ENCODE data around the gene DYNC1H1. TPM values are rescaled to one million over a fixed set of nuclear protein-coding genes. Genes with fewer than 3 reads are reported as not detected.

The DYNC1H1 gene
- total RNA-seq, 6 donors from 2014 or later: 352 to 556 (median 447) TPM

- H3K27me3 ChIP-seq: no peaks in the 10 kb centered on the region
- H3K9me3 ChIP-seq: no peaks in the 10 kb centered on the region
- TF ChIP-seq POLR2AphosphoS5 (IDR thresholded peaks at IDR 0.05) (no peak), EP300 (IDR thresholded peaks at IDR 0.05) (no peak), POLR2A (IDR thresholded peaks at IDR 0.05) (no peak), CTCF (IDR thresholded peaks at IDR 0.05) (no peak)
- 92 to 93% methylated on average over 12 to 14 of the region's 22 CpGs for WGBS, 2 donors
- no peaks in the 10 kb centered on the region for H3K4me1 ChIP-seq
- no peak overlapping the region for H3K27ac ChIP-seq
- no peak overlapping the region for H3K4me3 ChIP-seq
- no peak for ATAC-seq (ENCODE audit: low FRiP score in 2 of 2)
- DNase-seq: no peak
- H3K36me3 ChIP-seq: peaks cover 5 to 75% (median 41%) of the 10 kb centered on the region in 4 donors
These were observed 46.0 kb upstream of the DYNC1H1 start for GRCh38 chr14:101918065-101918989.

DNA sequence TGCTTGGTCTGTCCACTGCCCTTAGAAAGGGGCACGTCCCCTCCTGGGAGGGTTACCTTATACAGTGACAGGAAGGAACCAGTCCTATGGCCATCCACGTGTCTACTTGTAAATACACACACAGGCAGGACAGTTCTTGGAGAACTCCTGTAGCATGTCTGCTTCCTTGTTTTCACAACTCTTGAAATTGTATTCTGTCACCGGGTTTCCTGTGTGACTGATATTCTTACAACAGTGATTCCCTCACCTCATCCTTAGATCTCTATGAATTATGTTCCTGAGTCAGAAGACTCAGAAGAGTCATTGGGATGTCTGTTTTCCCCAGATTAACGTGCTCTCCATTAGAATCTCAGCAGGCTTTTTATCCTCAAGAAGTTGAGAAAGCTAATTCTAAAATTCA lies 44.1 kb upstream of the DYNC1H1 start:
- DNase-seq: no peak
- WGBS, 2 donors: 64 to 68% methylated on average over 3 to 4 of the region's 4 CpGs
- TF ChIP-seq POLR2A (IDR thresholded peaks at IDR 0.05) (no peak), CTCF (IDR thresholded peaks at IDR 0.05) (no peak), POLR2AphosphoS5 (IDR thresholded peaks at IDR 0.05) (no peak), EP300 (IDR thresholded peaks at IDR 0.05) (no peak)
- Histone ChIP-seq H3K27ac (no peak overlapping the region), H3K4me1 (no peaks in the 10 kb centered on the region), H3K27me3 (no peaks in the 10 kb centered on the region), H3K4me3 (no peak overlapping the region), H3K36me3 (peaks cover 0 to 65% (median 31%) of the 10 kb centered on the region in 4 donors), H3K9me3 (no peaks in the 10 kb centered on the region)
- ATAC-seq (ENCODE audit: low FRiP score in 2 of 2): no peak

- no peak overlapping the region for H3K4me3 ChIP-seq
- no peak for ATAC-seq (ENCODE audit: low FRiP score in 2 of 2)
- no peak for TF ChIP-seq POLR2A (IDR thresholded peaks at IDR 0.05)
- no peak for TF ChIP-seq EP300 (IDR thresholded peaks at IDR 0.05)
- no peak for TF ChIP-seq POLR2AphosphoS5 (IDR thresholded peaks at IDR 0.05)
- no peaks in the 10 kb centered on the region for H3K4me1 ChIP-seq
- no peak for DNase-seq
- H3K36me3 ChIP-seq: peaks cover 0 to 56% (median 27%) of the 10 kb centered on the region in 4 donors
- no peaks in the 10 kb centered on the region for H3K9me3 ChIP-seq
- no peaks in the 10 kb centered on the region for H3K27me3 ChIP-seq
- WGBS, 2 donors: 85% methylated on average over 7 of the region's 7 CpGs
- no peak overlapping the region for H3K27ac ChIP-seq
These were observed 41.5 kb upstream of the DYNC1H1 start for GRCh38 chr14:101922866-101923265.

DNA sequence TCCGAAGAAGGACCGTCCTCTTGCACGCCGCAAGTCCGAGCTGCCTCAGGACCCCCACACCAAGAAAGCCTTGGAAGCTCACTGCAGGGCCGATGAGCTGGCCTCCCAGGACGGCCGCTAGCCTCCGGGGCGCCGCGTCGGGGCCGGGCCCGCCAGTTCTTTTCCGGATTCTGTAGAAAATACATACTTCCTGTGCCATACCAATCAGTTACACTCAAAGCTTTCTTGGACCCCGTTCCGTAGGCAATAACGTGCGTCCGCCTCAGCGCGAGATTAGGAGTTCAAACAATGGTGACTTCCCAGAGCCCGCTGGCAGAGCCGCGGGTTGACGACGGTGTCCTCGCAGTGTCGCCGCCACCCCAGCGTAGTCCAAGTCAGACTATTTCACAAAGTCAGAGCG lies 39.2 kb upstream of the DYNC1H1 start:
- H3K4me3 ChIP-seq: no peak overlapping the region
- peaks cover 0 to 47% (median 25%) of the 10 kb centered on the region in 4 donors for H3K36me3 ChIP-seq
- WGBS, 2 donors: 95 to 96% methylated on average over 33 of the region's 33 CpGs

More for the DNA sequence above, 39.2 kb upstream of the DYNC1H1 start:
- TF ChIP-seq CTCF (IDR thresholded peaks at IDR 0.05) (no peak), EP300 (IDR thresholded peaks at IDR 0.05) (no peak), POLR2A (IDR thresholded peaks at IDR 0.05) (no peak), POLR2AphosphoS5 (IDR thresholded peaks at IDR 0.05) (no peak)
- Histone ChIP-seq H3K27me3 (no peaks in the 10 kb centered on the region), H3K9me3 (no peaks in the 10 kb centered on the region), H3K4me1 (peaks cover 0 to 4% (median 0%) of the 10 kb centered on the region in 4 donors), H3K27ac (no peak overlapping the region)
- DNase-seq (peak in 1 of 2 donors; percentile 76), ATAC-seq (ENCODE audit: low FRiP score in 2 of 2) (no peak)
